Neural crest cell (in vitro differentiated cells): ENCODE measurements around the gene SV2B. TPM values are rescaled to one million over a fixed set of nuclear protein-coding genes. Genes with fewer than 3 reads are reported as not detected.

ENCODE experiments used
- DNase-seq: peaks from one replicate; pipeline ENCODE4 v3.0.0; 2021; ENCODE audit warnings: low read depth, mixed read lengths, low spot score
- H3K27ac Mint-ChIP-seq: one replicate; pipeline ENCODE4 v1.8.0; 2021; ENCODE audit warnings: mild to moderate bottlenecking, mixed read lengths; ENCODE audit not compliant: unreplicated experiment
- H3K27me3 Mint-ChIP-seq: 2 replicates; pipeline ENCODE4 v1.8.0; 2021; ENCODE audit warnings: low read depth, mild to moderate bottlenecking, mixed read lengths
- H3K36me3 Mint-ChIP-seq: 2 replicates; pipeline ENCODE4 v1.8.0; 2021; ENCODE audit warnings: low read depth, mild to moderate bottlenecking, mixed read lengths
- H3K4me1 Mint-ChIP-seq: 2 replicates; pipeline ENCODE4 v1.8.0; 2021; ENCODE audit warnings: mixed read lengths
- H3K4me3 Mint-ChIP-seq: one replicate; pipeline ENCODE4 v1.8.0; 2021; ENCODE audit warnings: mild to moderate bottlenecking, mixed read lengths
- H3K9me3 Mint-ChIP-seq: 2 replicates; pipeline ENCODE4 v1.8.0; 2021; ENCODE audit warnings: mixed read lengths
- total RNA-seq: library from RNA; stranded (reverse); gene quantifications from 2 replicates; pipeline ENCODE4 v1.2.1, GENCODE V29; 2021
- TF ChIP-seq, protein P1 (sequence below): fragments of 200-600 bp; sonication (generic); conservative IDR thresholded peaks from 2 replicates; pipeline ENCODE4 v1.5.0; 2021; ENCODE audit warnings: antibody characterized with exemption, mild to moderate bottlenecking

Gene SV2B
- total RNA-seq, 1 donor from 2014 or later = not detected

DNA sequence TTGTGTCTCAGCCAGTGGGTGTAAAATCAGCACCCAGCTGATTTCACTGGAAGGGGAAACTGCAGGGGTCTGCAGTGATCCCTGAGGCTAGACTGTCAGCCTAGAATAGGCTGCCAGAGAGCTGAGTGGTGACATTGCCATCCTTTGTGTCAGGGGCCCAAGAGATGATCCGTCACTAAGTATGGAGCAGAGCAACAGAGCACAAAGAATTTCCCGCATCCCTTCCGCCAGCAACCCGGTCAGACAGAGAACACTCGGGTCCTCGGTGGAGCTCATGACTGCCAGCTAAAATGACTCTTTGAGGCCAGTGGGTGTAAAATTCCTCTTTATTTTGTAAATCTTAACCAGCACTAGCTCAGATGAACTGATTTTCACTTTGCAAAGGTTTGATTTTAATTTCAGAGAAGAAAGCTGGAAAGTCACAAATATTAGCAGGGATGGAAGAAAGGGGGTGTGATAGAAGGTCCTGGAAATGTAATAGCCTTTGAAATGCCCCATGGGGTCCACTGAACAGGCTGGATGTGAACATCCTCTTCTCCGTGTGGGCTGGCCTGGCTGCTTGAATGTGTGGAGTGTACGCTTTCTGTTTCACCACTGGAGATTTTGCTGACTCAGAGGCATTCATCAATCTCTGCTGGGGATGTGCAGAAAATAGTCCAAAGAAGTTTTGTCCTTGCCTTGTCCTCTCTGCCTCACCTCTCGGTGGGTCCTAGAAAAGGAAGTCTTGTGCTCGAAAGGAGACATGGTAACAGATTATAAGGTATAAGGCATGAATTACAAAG, 138.8 kb downstream of the SV2B start:
- Mint-ChIP-seq H3K27me3 (peaks cover 54% of the 10 kb centered on the region), H3K4me1 (peaks cover 10% of the 10 kb centered on the region), H3K9me3 (no peaks in the 10 kb centered on the region), H3K36me3 (no peaks in the 10 kb centered on the region), H3K4me3 (no peak overlapping the region), H3K27ac (no peak overlapping the region)
- TF ChIP-seq, protein P1, sequence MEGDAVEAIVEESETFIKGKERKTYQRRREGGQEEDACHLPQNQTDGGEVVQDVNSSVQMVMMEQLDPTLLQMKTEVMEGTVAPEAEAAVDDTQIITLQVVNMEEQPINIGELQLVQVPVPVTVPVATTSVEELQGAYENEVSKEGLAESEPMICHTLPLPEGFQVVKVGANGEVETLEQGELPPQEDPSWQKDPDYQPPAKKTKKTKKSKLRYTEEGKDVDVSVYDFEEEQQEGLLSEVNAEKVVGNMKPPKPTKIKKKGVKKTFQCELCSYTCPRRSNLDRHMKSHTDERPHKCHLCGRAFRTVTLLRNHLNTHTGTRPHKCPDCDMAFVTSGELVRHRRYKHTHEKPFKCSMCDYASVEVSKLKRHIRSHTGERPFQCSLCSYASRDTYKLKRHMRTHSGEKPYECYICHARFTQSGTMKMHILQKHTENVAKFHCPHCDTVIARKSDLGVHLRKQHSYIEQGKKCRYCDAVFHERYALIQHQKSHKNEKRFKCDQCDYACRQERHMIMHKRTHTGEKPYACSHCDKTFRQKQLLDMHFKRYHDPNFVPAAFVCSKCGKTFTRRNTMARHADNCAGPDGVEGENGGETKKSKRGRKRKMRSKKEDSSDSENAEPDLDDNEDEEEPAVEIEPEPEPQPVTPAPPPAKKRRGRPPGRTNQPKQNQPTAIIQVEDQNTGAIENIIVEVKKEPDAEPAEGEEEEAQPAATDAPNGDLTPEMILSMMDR = no peak
- no peak for DNase-seq

DNA sequence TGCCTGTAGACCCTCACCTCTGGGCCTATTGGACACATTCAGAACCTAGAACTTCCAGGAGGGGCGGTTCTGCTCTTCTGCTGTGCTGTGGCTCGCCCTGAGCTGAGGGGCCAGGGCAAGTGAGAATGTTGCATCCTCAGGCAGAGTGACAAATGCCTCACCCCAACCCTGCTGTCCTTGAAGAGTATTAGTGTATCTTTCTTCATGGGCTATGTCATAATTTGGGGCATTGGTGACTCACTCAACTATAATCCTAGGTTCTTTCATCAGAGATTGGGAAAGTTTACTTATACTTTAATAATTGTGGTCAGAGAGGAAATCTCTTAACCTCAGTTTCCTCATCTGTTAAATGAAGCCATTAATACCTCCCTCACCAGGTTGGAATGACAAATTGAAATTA, 143.8 kb downstream of the SV2B start:
- H3K27ac Mint-ChIP-seq = no peak overlapping the region
- H3K36me3 Mint-ChIP-seq = no peaks in the 10 kb centered on the region
- H3K4me1 Mint-ChIP-seq = peaks cover 4% of the 10 kb centered on the region
- peaks cover 52% of the 10 kb centered on the region for H3K27me3 Mint-ChIP-seq
- H3K4me3 Mint-ChIP-seq = no peak overlapping the region
- H3K9me3 Mint-ChIP-seq = no peaks in the 10 kb centered on the region
- DNase-seq = no peak
- TF ChIP-seq, protein P1 = no peak

DNA sequence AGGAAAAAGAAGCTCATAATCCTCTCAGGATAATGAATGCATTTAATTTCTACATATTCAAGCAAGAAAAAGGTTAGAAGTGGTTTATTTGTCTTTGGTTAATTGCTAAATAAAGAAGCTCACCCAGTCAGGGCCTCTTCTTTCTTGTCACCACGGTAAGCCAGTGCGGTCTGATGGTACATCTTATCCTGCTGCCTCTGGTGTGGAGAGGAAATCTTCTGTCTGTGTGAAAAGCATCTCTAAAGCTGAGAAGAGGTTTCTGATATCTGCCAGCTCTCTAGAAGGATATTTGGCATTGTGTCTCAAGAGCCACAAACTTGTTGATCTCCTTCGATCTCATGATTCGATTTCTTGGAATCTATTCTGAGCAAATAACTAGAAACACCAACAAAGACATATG, 144.9 kb downstream of the SV2B start:
- no peak for DNase-seq
- no peaks in the 10 kb centered on the region for H3K9me3 Mint-ChIP-seq
- no peaks in the 10 kb centered on the region for H3K36me3 Mint-ChIP-seq
- no peak overlapping the region for H3K27ac Mint-ChIP-seq
- H3K4me3 Mint-ChIP-seq = no peak overlapping the region
- H3K27me3 Mint-ChIP-seq = peaks cover 57% of the 10 kb centered on the region
- TF ChIP-seq, protein P1 = no peak
- no peaks in the 10 kb centered on the region for H3K4me1 Mint-ChIP-seq

DNA sequence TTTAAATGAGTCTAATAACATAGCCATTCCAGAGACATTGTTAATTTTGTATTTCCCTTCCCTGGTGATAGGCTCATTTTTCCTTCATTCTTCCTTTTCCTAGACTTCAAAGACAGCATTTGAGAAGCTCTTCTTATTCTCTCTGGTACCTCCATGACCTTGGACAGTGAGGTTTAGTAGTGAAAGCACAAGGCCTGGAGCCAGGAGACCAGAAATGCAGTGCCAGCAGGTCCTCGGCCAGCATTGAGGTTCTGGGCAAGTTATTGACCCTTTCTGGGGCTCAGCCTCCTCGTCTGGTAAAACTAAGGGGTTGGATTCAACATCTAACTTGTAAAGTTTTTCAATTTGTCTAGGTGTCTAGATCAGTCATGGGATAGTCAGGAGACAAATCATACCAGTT, 146.9 kb downstream of the SV2B start:
- DNase-seq = no peak
- Mint-ChIP-seq H3K36me3 (no peaks in the 10 kb centered on the region), H3K27ac (no peak overlapping the region), H3K4me1 (no peaks in the 10 kb centered on the region), H3K4me3 (no peak overlapping the region), H3K9me3 (no peaks in the 10 kb centered on the region), H3K27me3 (peaks cover 76% of the 10 kb centered on the region)
- TF ChIP-seq, protein P1 = no peak

DNA sequence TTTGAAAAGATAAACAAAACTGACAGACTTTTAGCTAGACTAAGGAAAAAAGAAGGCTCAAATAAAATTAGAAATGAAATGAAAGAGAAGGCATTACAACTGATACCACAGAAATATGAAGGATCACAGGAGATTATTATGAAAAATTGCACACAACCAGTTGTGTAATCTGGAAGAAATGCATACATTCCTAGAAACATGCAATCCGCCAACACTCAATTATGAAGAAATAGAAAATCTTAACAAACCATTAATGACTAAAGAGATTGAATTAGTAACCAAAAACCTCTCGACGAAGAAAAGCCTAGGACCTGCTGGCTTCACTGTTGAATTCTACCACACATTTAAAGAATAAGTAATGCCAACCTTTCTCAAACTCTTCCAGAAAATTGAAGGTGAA, 149.5 kb downstream of the SV2B start:
- TF ChIP-seq, protein P1 = no peak
- Mint-ChIP-seq H3K27me3 (peaks cover 80% of the 10 kb centered on the region), H3K27ac (no peak overlapping the region), H3K4me3 (no peak overlapping the region), H3K4me1 (no peaks in the 10 kb centered on the region), H3K9me3 (no peaks in the 10 kb centered on the region), H3K36me3 (no peaks in the 10 kb centered on the region)
- DNase-seq = no peak
